SH-SY5Y (cell line): ENCODE measurements around the gene ACKR4.

ENCODE experiments used
- GATA2 ChIP-seq: IDR thresholded peaks from 2 replicates; pipeline ENCODE4 v1.6.1; 2011; ENCODE audit warnings: mild to moderate bottlenecking, low read depth, low read length
- GATA3 ChIP-seq: IDR thresholded peaks from 2 replicates; pipeline ENCODE4 v1.6.1; 2011; ENCODE audit warnings: low read depth, mild to moderate bottlenecking, low read length, moderate library complexity

DNA sequence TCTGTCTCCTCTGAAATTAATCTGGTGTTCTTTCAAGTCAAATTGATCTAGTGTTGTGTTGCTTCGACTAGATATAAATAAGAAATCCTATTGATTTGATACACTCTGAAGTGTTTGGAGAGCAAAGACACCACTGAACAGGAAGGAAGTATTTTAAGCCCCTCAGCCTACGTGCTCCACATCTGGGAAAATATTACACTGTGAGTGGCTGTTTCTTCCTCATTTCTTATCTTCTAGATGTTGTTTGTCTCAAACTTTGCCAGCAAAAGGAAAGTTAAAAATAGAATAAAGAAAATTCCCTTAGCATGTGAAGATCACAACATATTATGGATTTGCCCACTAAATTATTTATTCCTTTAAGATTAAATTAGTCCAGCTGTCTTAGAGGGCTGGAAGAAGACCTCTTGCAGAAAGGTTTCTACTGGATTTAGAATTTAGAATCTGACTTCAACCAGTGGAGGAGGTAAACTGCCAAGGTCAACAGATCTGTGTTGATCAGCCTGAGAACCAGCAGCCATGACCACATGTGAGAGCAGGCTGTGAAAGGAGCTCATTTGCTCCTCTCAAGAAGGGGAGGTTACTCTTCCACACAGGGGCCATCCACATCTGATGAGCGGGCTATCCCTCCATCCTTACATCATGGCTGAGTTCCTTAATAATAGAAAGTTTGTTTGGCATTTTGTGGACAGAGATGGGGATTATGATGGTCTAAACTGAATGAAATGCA lies 46.3 kb upstream of the ACKR4 start:
- TF ChIP-seq GATA2, result no peak
- TF ChIP-seq GATA3, result no peak
